Endodermal cell (in vitro differentiated cells): ENCODE results near the gene RAB9B. TPM values are rescaled to one million over a fixed set of nuclear protein-coding genes. Genes with fewer than 3 reads are reported as not detected.

ENCODE experiments used
- DNase-seq: peaks from one replicate; pipeline ENCODE4 v3.0.0-alpha.2; 2017
- H3K27ac ChIP-seq: 2 replicates; pipeline ENCODE4 v1.5.1; 2013; ENCODE audit warnings: mild to moderate bottlenecking, low read depth, low read length, moderate library complexity
- H3K27me3 ChIP-seq: 2 replicates; pipeline ENCODE4 v1.6.1; 2013; ENCODE audit warnings: mild to moderate bottlenecking, low read length, moderate library complexity; ENCODE audit not compliant: insufficient read depth, control insufficient read depth, poor library complexity, severe bottlenecking
- H3K36me3 ChIP-seq: 2 replicates; pipeline ENCODE4 v1.7.0; 2013; ENCODE audit warnings: mild to moderate bottlenecking, low read length, moderate library complexity; ENCODE audit not compliant: control insufficient read depth, insufficient read depth
- H3K4me1 ChIP-seq: one replicate; pipeline ENCODE4 v1.7.0; 2013; ENCODE audit warnings: low read length; ENCODE audit not compliant: control insufficient read depth, insufficient read depth
- H3K4me3 ChIP-seq: 2 replicates; pipeline ENCODE4 v1.5.1; 2013; ENCODE audit warnings: mild to moderate bottlenecking, low read length, moderate library complexity
- H3K9ac ChIP-seq: 2 replicates; pipeline ENCODE4 v1.6.1; 2013; ENCODE audit warnings: mild to moderate bottlenecking, low read length, moderate library complexity; ENCODE audit not compliant: poor library complexity, severe bottlenecking; ENCODE audit errors: extremely low read depth
- H3K9me3 ChIP-seq: 2 replicates; pipeline ENCODE4 v1.6.1; 2013; ENCODE audit warnings: mild to moderate bottlenecking, low read length, moderate library complexity; ENCODE audit not compliant: control insufficient read depth
- H3K27ac Mint-ChIP-seq: 2 replicates; pipeline ENCODE4 v1.8.0; 2020; ENCODE audit warnings: mixed read lengths
- H3K27me3 Mint-ChIP-seq: 2 replicates; pipeline ENCODE4 v1.8.0; 2021; ENCODE audit warnings: mild to moderate bottlenecking, mixed read lengths; ENCODE audit not compliant: insufficient read depth
- H3K36me3 Mint-ChIP-seq: 2 replicates; pipeline ENCODE4 v1.8.0; 2020; ENCODE audit warnings: low read depth, mixed read lengths
- H3K4me1 Mint-ChIP-seq: 2 replicates; pipeline ENCODE4 v1.8.0; 2020; ENCODE audit warnings: mixed read lengths
- H3K4me3 Mint-ChIP-seq: 2 replicates; pipeline ENCODE4 v1.8.0; 2020; ENCODE audit warnings: mild to moderate bottlenecking, moderate library complexity, mixed read lengths
- H3K9me3 Mint-ChIP-seq: 2 replicates; pipeline ENCODE4 v1.8.0; 2020; ENCODE audit warnings: mild to moderate bottlenecking, mixed read lengths
- CTCF ChIP-seq: fragments of 200-600 bp; sonication (generic); conservative IDR thresholded peaks from 2 replicates; pipeline ENCODE4 v1.5.0; 2021; ENCODE audit warnings: antibody characterized with exemption, mild to moderate bottlenecking
- WGBS, 2 experiments: methylation state at CpG; one replicate each; pipeline versions ENCODE4 v1.1.5 to v1.1.7; 2013; ENCODE audit warnings: missing lambda C conversion rate in 2 of 2, mixed read lengths in 1 of 2; ENCODE audit not compliant: insufficient coverage in 1 of 2, insufficient read length in 1 of 2; 5-methylcytosine and 5-hydroxymethylcytosine counted together
- total RNA-seq, 2 donors: library from RNA; stranded (reverse); fragmentation: NEBNext Ultra II Directional in 1 of 2; extraction: Animal tissue kit (Norgen Biotek cat#: 25700) in 1 of 2; gene quantifications; 2 replicates in 1 of 2; 3 replicates in 1 of 2; pipeline ENCODE4 v1.2.1, GENCODE V29; 2021

RAB9B gene
- total RNA-seq, 2 donors from 2014 or later, result 0.42 to 0.64 TPM

GRCh38 chrX:103776546-103776945 lies 55.5 kb downstream of the RAB9B start, which contains the start of gene PLP1:
Gene PLP1, plus strand, starts transcription at chrX:103776840. Its CDS starts 156 bp downstream, at chrX:103776996.
- H3K4me1 ChIP-seq, result no peaks in the 10 kb centered on the region
- H3K4me3 ChIP-seq, result no peak within 1 kb of the TSS
- no peak for TF ChIP-seq CTCF
- 68% methylated on average over 2 of the region's 2 CpGs; no CpG with 5 or more reads in 1 of the 2 experiments for WGBS, 2 experiments
- no peaks in the 10 kb centered on the region for H3K9me3 Mint-ChIP-seq
- H3K9me3 ChIP-seq, result no peaks in the 10 kb centered on the region
- no peak within 1 kb of the TSS for H3K4me3 Mint-ChIP-seq
- H3K36me3 ChIP-seq, result no peaks in the 10 kb centered on the region
- no peak within 1 kb of the TSS for H3K9ac ChIP-seq
- H3K27ac Mint-ChIP-seq, result no peak within 1 kb of the TSS
- DNase-seq, result no peak
- H3K27me3 ChIP-seq, result no peaks in the 10 kb centered on the region
- H3K36me3 Mint-ChIP-seq, result no peaks in the 10 kb centered on the region
- peak within 1 kb of the TSS; percentile 51 for H3K27ac ChIP-seq
- peaks cover 38% of the 10 kb centered on the region for H3K4me1 Mint-ChIP-seq
- peaks cover 8% of the 10 kb centered on the region for H3K27me3 Mint-ChIP-seq

- Histone ChIP-seq H3K9me3 (no peaks in the 10 kb centered on the region), H3K4me3 (no peak overlapping the region), H3K4me1 (no peaks in the 10 kb centered on the region), H3K27me3 (no peaks in the 10 kb centered on the region), H3K27ac (no peak overlapping the region), H3K36me3 (no peaks in the 10 kb centered on the region), H3K9ac (no peak overlapping the region)
- DNase-seq, result peak; percentile 87
- H3K4me1 Mint-ChIP-seq, result peaks cover 39% of the 10 kb centered on the region
- H3K4me3 Mint-ChIP-seq, result no peak overlapping the region
- H3K27ac Mint-ChIP-seq, result no peak overlapping the region
- H3K9me3 Mint-ChIP-seq, result no peaks in the 10 kb centered on the region
- H3K27me3 Mint-ChIP-seq, result peaks cover 8% of the 10 kb centered on the region
- H3K36me3 Mint-ChIP-seq, result no peaks in the 10 kb centered on the region
- peak; percentile 69 for TF ChIP-seq CTCF
- WGBS, 2 experiments, result 86 to 87% methylated on average over 3 to 6 of the region's 6 CpGs
Observed at GRCh38 chrX:103774070-103774642, 57.9 kb downstream of the RAB9B start.

- Histone ChIP-seq H3K4me3 (no peak overlapping the region), H3K27ac (no peak overlapping the region), H3K36me3 (no peaks in the 10 kb centered on the region), H3K9ac (no peak overlapping the region), H3K9me3 (no peaks in the 10 kb centered on the region), H3K27me3 (no peaks in the 10 kb centered on the region), H3K4me1 (no peaks in the 10 kb centered on the region)
- peaks cover 44% of the 10 kb centered on the region for H3K4me1 Mint-ChIP-seq
- no peak for TF ChIP-seq CTCF
- H3K9me3 Mint-ChIP-seq, result no peaks in the 10 kb centered on the region
- H3K4me3 Mint-ChIP-seq, result no peak overlapping the region
- H3K36me3 Mint-ChIP-seq, result no peaks in the 10 kb centered on the region
- DNase-seq, result no peak
- WGBS, 2 experiments, result 97% methylated on average over 3 of the region's 3 CpGs; no CpG with 5 or more reads in 1 of the 2 experiments
- H3K27ac Mint-ChIP-seq, result no peak overlapping the region
- peaks cover 8% of the 10 kb centered on the region for H3K27me3 Mint-ChIP-seq
Observed at GRCh38 chrX:103773445-103773844, 58.6 kb downstream of the RAB9B start.

Other genes with a start within 250 kb of the RAB9B start
- gene TCEAL4, start 246.7 kb downstream of the RAB9B start, total RNA-seq, result 10 to 100 TPM; 72.7 to 88.8 TPM
- 10 to 100 TPM in 1 of 2 donors, 1 to 10 TPM in 1; 9.2 to 11.0 TPM for gene TCEAL3, start 224.3 kb downstream of the RAB9B start, total RNA-seq
- gene TCEAL1, start 203.3 kb downstream of the RAB9B start, total RNA-seq, result 1 to 10 TPM; 4.5 to 4.8 TPM
- gene MORF4L2, start 145.6 kb downstream of the RAB9B start, total RNA-seq, result 100 to 1,000 TPM; 400 to 509 TPM
- gene TMEM31, start 121.3 kb downstream of the RAB9B start, total RNA-seq, result under 1 TPM in 1 of 2 donors, not detected in 1; 1.00 TPM
- 10 to 100 TPM in 1 of 2 donors, 1 to 10 TPM in 1; 5.1 to 16.0 TPM for gene PLP1, start 55.4 kb downstream of the RAB9B start, total RNA-seq
- gene TMSB15B, start 130.4 kb upstream of the RAB9B start, total RNA-seq, result 10 to 100 TPM; 19.3 to 21.0 TPM
- gene H2BW1, start 181.5 kb upstream of the RAB9B start, total RNA-seq, result not detected
- gene H2BW2, start 207.7 kb upstream of the RAB9B start, total RNA-seq, result not detected
- 1 to 10 TPM; 7.1 to 8.4 TPM for gene TMSB15C, start 244.0 kb upstream of the RAB9B start, total RNA-seq